HepG2 (cell line): ENCODE measurements around the gene PXMP2. TPM values are rescaled to one million over a fixed set of nuclear protein-coding genes. Genes with fewer than 3 reads are reported as not detected.

Experiments used
- ATAC-seq: fragments of 200-7000 bp; cut with Tn5 transposase; 3 replicates; pipeline ENCODE4 v1.9.1; 2020; ENCODE audit warnings: mild to moderate bottlenecking, moderate library complexity
- BruUV-seq: library from RNA; stranded (reverse); fragments of 400-500 nt; replicated peaks from 2 replicates; lab custom pipeline; 2021; lab: Mats Ljungman, UMichigan
- CTCF ChIA-PET: fragments of 300-600 bp; formaldehyde crosslinking; extraction: SDS; loops from one replicate; lab custom pipeline; 2021; ENCODE audit warnings: low total read pairs, inconsistent platforms, low intra/inter-chr PET ratio; lab: Yijun Ruan, JAX
- POLR2A ChIA-PET: fragments of 350-600 bp; sonication (Branson Sonifier 250); formaldehyde crosslinking; loops from one replicate; lab custom pipeline; 2020; ENCODE audit warnings: antibody characterized with exemption, inconsistent platforms; lab: Yijun Ruan, JAX
- DNase-seq: peaks from one replicate; pipeline ENCODE4 v3.0.0-alpha.2; 2015; ENCODE audit warnings: low spot score
- FAIRE-seq: peaks from 3 replicates; lab custom pipeline; 2011; peaks lifted over from hg19 to GRCh38; lab: Jason Lieb, UNC
- H2AFZ ChIP-seq: one replicate; pipeline ENCODE4 v1.6.1; 2011; ENCODE audit warnings: low read length, inconsistent platforms
- H3K27ac ChIP-seq: fragments of 300-600 bp; 3 replicates; pipeline ENCODE4 v1.8.0; 2011; ENCODE audit warnings: mixed run types, mild to moderate bottlenecking, mixed read lengths, low read length, inconsistent platforms; ENCODE audit not compliant: insufficient read depth; ENCODE audit errors: extremely low read length
- H3K27me3 ChIP-seq, 2 experiments: fragments of 200-600 bp in 1 of 2; 2 replicates in 1 of 2; 3 replicates in 1 of 2; pipeline versions ENCODE4 v1.6.0 to v1.8.0; 2011; ENCODE audit warnings: low read length in 2 of 2, mild to moderate bottlenecking in 2 of 2, moderate library complexity in 2 of 2, inconsistent platforms in 1 of 2; ENCODE audit not compliant: insufficient read depth in 2 of 2, control insufficient read depth in 1 of 2
- H3K36me3 ChIP-seq, 2 experiments: fragments of 200-600 bp in 1 of 2; replicated peaks in 1 of 2; 2 replicates in 1 of 2; 3 replicates in 1 of 2; pipeline versions ENCODE4 v1.5.1 to v1.8.0; 2011; ENCODE audit warnings: low read length in 2 of 2, inconsistent platforms in 1 of 2; ENCODE audit not compliant: insufficient read depth in 2 of 2, control insufficient read depth in 1 of 2
- H3K4me1 ChIP-seq: 2 replicates; pipeline ENCODE4 v1.5.1; 2012; ENCODE audit warnings: low read length, inconsistent platforms; ENCODE audit not compliant: insufficient read depth
- H3K4me2 ChIP-seq: 2 replicates; pipeline ENCODE4 v1.6.0; 2011; ENCODE audit warnings: low read depth, low read length, inconsistent platforms
- H3K4me3 ChIP-seq, 3 experiments: fragments of 200-600 bp in 1 of 3; sonication (generic), shearing (Covaris generic) in 1 of 3; replicated peaks in 1 of 3; 2 replicates each; pipeline ENCODE4 v1.5.1; 2011 to 2016; ENCODE audit warnings: low read length in 3 of 3, inconsistent platforms in 2 of 3, low read depth in 2 of 3, mild to moderate bottlenecking in 2 of 3, control low read depth in 1 of 3, mixed read lengths in 1 of 3; ENCODE audit not compliant: insufficient read depth in 1 of 3
- H3K79me2 ChIP-seq: one replicate; pipeline ENCODE4 v1.6.1; 2011; ENCODE audit warnings: low read length, inconsistent platforms; ENCODE audit not compliant: insufficient read depth
- H3K9ac ChIP-seq: 2 replicates; pipeline ENCODE4 v1.6.0; 2011; ENCODE audit warnings: mild to moderate bottlenecking, low read depth, low read length, inconsistent platforms; ENCODE audit not compliant: insufficient read depth
- H3K9me3 ChIP-seq: 2 replicates; pipeline ENCODE4 v1.5.1; 2012; ENCODE audit warnings: mild to moderate bottlenecking, low read length
- H4K20me1 ChIP-seq: 2 replicates; pipeline ENCODE4 v1.6.0; 2011; ENCODE audit warnings: inconsistent platforms, mild to moderate bottlenecking, low read length, moderate library complexity; ENCODE audit not compliant: insufficient read depth
- AGO2 ChIP-seq: fragments of 200-400 bp; formaldehyde crosslinking; optimal IDR thresholded peaks from 2 replicates; pipeline ENCODE3; 2017; ENCODE audit warnings: mild to moderate bottlenecking, low read depth, low read length, moderate library complexity
- SMYD3 ChIP-seq: sonication (generic); formaldehyde crosslinking; IDR thresholded peaks from 2 replicates; pipeline ENCODE4 v1.8.1; 2023; ENCODE audit warnings: mild to moderate bottlenecking, missing genetic modification reagents
- ZBTB7B ChIP-seq: sonication (generic); formaldehyde crosslinking; IDR thresholded peaks from 2 replicates; pipeline ENCODE4 v1.4.0; 2020; ENCODE audit warnings: missing genetic modification reagents
- ZNF773 ChIP-seq: sonication (generic); formaldehyde crosslinking; IDR thresholded peaks from 2 replicates; pipeline ENCODE4 v1.4.0; 2020; ENCODE audit warnings: missing genetic modification reagents, borderline replicate concordance
- WGBS: methylation state at CpG from one replicate; pipeline ENCODE4 v1.1.6; 2017; ENCODE audit warnings: low lambda C conversion rate; 5-methylcytosine and 5-hydroxymethylcytosine counted together
- in situ Hi-C: cut with HindIII; loops from 2 replicates; pipeline ENCODE4 v1.10.0; 2017; ENCODE audit warnings: low pct_unique_long_range_greater_than_20kb; ENCODE audit not compliant: extremely low pct_ligation_motif_present
- intact Hi-C: fragments of 100-400 bp; cut with micrococcal nuclease; formaldehyde crosslinking; loops from one replicate; pipeline ENCODE4 v1.10.0; 2022; ENCODE audit not compliant: unreplicated experiment
- polyA plus RNA-seq, 8 experiments: library from polyadenylated mRNA; depleted of rRNA in 3 of 8; stranded (reverse) in 7 of 8; unstranded in 1 of 8; fragments of >200 nt; fragmentation: Illumina TruSeq in 4 of 8; extraction: Trizol in 4 of 8; gene quantifications; 2 replicates each; pipeline versions ENCODE4 v1.2.1 to v1.2.3, GENCODE V29; 2011 to 2016; ENCODE audit warnings: low read depth in 4 of 8, missing spikeins in 1 of 8, mixed read lengths in 1 of 8; ENCODE audit not compliant: insufficient read depth in 1 of 8
- total RNA-seq, 5 experiments: library from RNA; depleted of rRNA; stranded (reverse); fragments of >200 nt; fragmentation: Illumina TruSeq; extraction: Trizol; gene quantifications; 2 replicates each; pipeline ENCODE4 v1.2.3, GENCODE V29; 2016; ENCODE audit warnings: low read depth in 1 of 5

The PXMP2 gene
- total and polyA plus RNA-seq, 2 of the 13 experiments (the other 11 are each of a cell fraction or from before 2014, with no cell fraction given), result 25.5 to 42.9 TPM

- FAIRE-seq, result no peak
- Histone ChIP-seq H2AFZ (no peak overlapping the region), H3K4me3 (no peak overlapping the region), H3K4me2 (no peak overlapping the region), H3K36me3 (peaks cover 29 to 63% of the 10 kb centered on the region in 2 experiments; a peak in 4 of 5 replicates), H3K27me3 (no peaks in the 10 kb centered on the region), H4K20me1 (no peaks in the 10 kb centered on the region; the same call in 1 of the 2 replicates), H3K27ac (no peak overlapping the region), H3K79me2 (no peaks in the 10 kb centered on the region), H3K9me3 (no peaks in the 10 kb centered on the region), H3K4me1 (no peaks in the 10 kb centered on the region), H3K9ac (no peak overlapping the region)
- BruUV-seq, result no TSS peak
- TF ChIP-seq AGO2 (peak; percentile 30), SMYD3 (no peak)
- no peak for DNase-seq
- ATAC-seq, result no peak
- in situ Hi-C loops (no loop called here), intact Hi-C loops (no loop called here)
- ChIA-PET CTCF (no interaction called here), POLR2A (no interaction called here)
- WGBS, result 99% methylated on average over 17 of the region's 28 CpGs
Observed at GRCh38 chr12:132641811-132642650, 45.4 kb upstream of the PXMP2 start.

GRCh38 chr12:132642846-132643835, 44.2 kb upstream of the PXMP2 start:
- in situ Hi-C loops, result no loop called here
- TF ChIP-seq ZBTB7B (CRISPR knock-in tag), result no peak
- no peak for TF ChIP-seq ZNF773 (CRISPR knock-in tag)
- Histone ChIP-seq H3K9ac (no peak overlapping the region), H3K36me3 (peaks cover 21 to 62% of the 10 kb centered on the region in 2 experiments; a peak in 4 of 5 replicates), H3K79me2 (no peaks in the 10 kb centered on the region), H3K4me2 (no peak overlapping the region), H3K9me3 (no peaks in the 10 kb centered on the region), H3K27me3 (no peaks in the 10 kb centered on the region), H3K4me1 (no peaks in the 10 kb centered on the region), H2AFZ (no peak overlapping the region), H3K27ac (no peak overlapping the region), H3K4me3 (no peak overlapping the region), H4K20me1 (no peaks in the 10 kb centered on the region; the same call in 1 of the 2 replicates)
- ATAC-seq (no peak), DNase-seq (no peak), FAIRE-seq (no peak)
- no TSS peak for BruUV-seq
- POLR2A ChIA-PET, result no interaction called here
- WGBS, result 97% methylated on average over 23 of the region's 30 CpGs
- CTCF ChIA-PET, result no interaction called here
- intact Hi-C loops, result no loop called here
